Measurements from ENCODE around the gene MPZL3.
A peak's percentile ranks its signal among the peaks of the same experiment; 100 is the strongest.

Gene MPZL3

GRCh38 chr11:118233850-118234249, 18.3 kb downstream of the MPZL3 start:
- peak overlapping the region; percentile 70 for H3K27ac ChIP-seq
- DNase-seq (ENCODE audit: low read depth, low spot score): no peak

GRCh38 chr11:118233377-118233776, 18.8 kb downstream of the MPZL3 start:
- peak overlapping the region; percentile 70 for H3K27ac ChIP-seq
- DNase-seq (ENCODE audit: low read depth, low spot score): peak; percentile 73

GRCh38 chr11:118232659-118233058, 19.5 kb downstream of the MPZL3 start:
- H3K27ac ChIP-seq: peak overlapping the region; percentile 70
- no peak for DNase-seq (ENCODE audit: low read depth, low spot score)

- H3K27ac ChIP-seq: no peak overlapping the region
- no peak for DNase-seq (ENCODE audit: low read depth, low spot score)
Observed at GRCh38 chr11:118231461-118231860, 20.7 kb downstream of the MPZL3 start.

- no peak for DNase-seq (ENCODE audit: low read depth, low spot score)
- no peak overlapping the region for H3K27ac ChIP-seq
Observed at GRCh38 chr11:118230088-118230487, 22.1 kb downstream of the MPZL3 start.

GRCh38 chr11:118229274-118229847, 22.8 kb downstream of the MPZL3 start:
- no peak overlapping the region for H3K27ac ChIP-seq
- DNase-seq (ENCODE audit: low read depth, low spot score): no peak

- no peak for DNase-seq (ENCODE audit: low read depth, low spot score)
- H3K27ac ChIP-seq: no peak overlapping the region
Observed at GRCh38 chr11:118227865-118228785, 24.0 kb downstream of the MPZL3 start.

- no peak overlapping the region for H3K27ac ChIP-seq
- DNase-seq (ENCODE audit: low read depth, low spot score): no peak
Observed at GRCh38 chr11:118226781-118227180, 25.4 kb downstream of the MPZL3 start.

- H3K27ac ChIP-seq: no peak overlapping the region
Observed at GRCh38 chr11:118226296-118226695, 25.9 kb downstream of the MPZL3 start.

GRCh38 chr11:118224511-118225188, 27.5 kb downstream of the MPZL3 start, which contains the start of gene JAML:
JAML (minus strand) TSS chr11:118225011; CDS start chr11:118214866, 10,145 bp downstream.
- no peak for DNase-seq (ENCODE audit: low read depth, low spot score)
- no peak within 1 kb of the TSS for H3K27ac ChIP-seq

More at GRCh38 chr11:118226296-118226695, 25.9 kb downstream of the MPZL3 start:
- no peak for DNase-seq (ENCODE audit: low read depth, low spot score)

- no peak for DNase-seq (ENCODE audit: low read depth, low spot score)
- no peak overlapping the region for H3K27ac ChIP-seq
Observed at GRCh38 chr11:118223992-118224391, 28.2 kb downstream of the MPZL3 start.

- no peak for DNase-seq (ENCODE audit: low read depth, low spot score)
Observed at GRCh38 chr11:118223570-118223969, 28.6 kb downstream of the MPZL3 start.

GRCh38 chr11:118222437-118222836, 29.7 kb downstream of the MPZL3 start:
- no peak overlapping the region for H3K27ac ChIP-seq

More at GRCh38 chr11:118223570-118223969, 28.6 kb downstream of the MPZL3 start:
- no peak overlapping the region for H3K27ac ChIP-seq

GRCh38 chr11:118221419-118221818, 30.7 kb downstream of the MPZL3 start:
- DNase-seq (ENCODE audit: low read depth, low spot score): no peak
- no peak overlapping the region for H3K27ac ChIP-seq

More at GRCh38 chr11:118222437-118222836, 29.7 kb downstream of the MPZL3 start:
- no peak for DNase-seq (ENCODE audit: low read depth, low spot score)

GRCh38 chr11:118219732-118220131, 32.4 kb downstream of the MPZL3 start:
- H3K27ac ChIP-seq: no peak overlapping the region

GRCh38 chr11:118219244-118219643, 32.9 kb downstream of the MPZL3 start:
- H3K27ac ChIP-seq: no peak overlapping the region
- DNase-seq (ENCODE audit: low read depth, low spot score): no peak

More at GRCh38 chr11:118219732-118220131, 32.4 kb downstream of the MPZL3 start:
- no peak for DNase-seq (ENCODE audit: low read depth, low spot score)

GRCh38 chr11:118217575-118217974, 34.6 kb downstream of the MPZL3 start:
- no peak overlapping the region for H3K27ac ChIP-seq
- no peak for DNase-seq (ENCODE audit: low read depth, low spot score)

- no peak overlapping the region for H3K27ac ChIP-seq
Observed at GRCh38 chr11:118216621-118217481, 35.3 kb downstream of the MPZL3 start.

GRCh38 chr11:118215765-118216164, 36.4 kb downstream of the MPZL3 start:
- H3K27ac ChIP-seq: no peak overlapping the region
- DNase-seq (ENCODE audit: low read depth, low spot score): no peak

More at GRCh38 chr11:118216621-118217481, 35.3 kb downstream of the MPZL3 start:
- DNase-seq (ENCODE audit: low read depth, low spot score): no peak

- no peak for DNase-seq (ENCODE audit: low read depth, low spot score)
- H3K27ac ChIP-seq: no peak overlapping the region
Observed at GRCh38 chr11:118215262-118215661, 36.9 kb downstream of the MPZL3 start.

All from epithelial cell of prostate (primary cell).